A673 (cell line): ENCODE results near the gene SNX27. TPM values are rescaled to one million over a fixed set of nuclear protein-coding genes. Genes with fewer than 3 reads are reported as not detected.
A peak's percentile ranks its signal among the peaks of the same experiment; 100 is the strongest.

Source experiments
- BruUV-seq: library from RNA; stranded (reverse); fragments of 400-500 nt; replicated peaks from 2 replicates; lab custom pipeline; 2021; lab: Mats Ljungman, UMichigan
- CTCF ChIA-PET: fragments of 300-600 bp; sonication (Branson Sonifier 250); formaldehyde crosslinking; loops from one replicate; lab custom pipeline; 2022; ENCODE audit warnings: antibody characterized with exemption; lab: Charles Lee
- POLR2A ChIA-PET: fragments of 300-600 bp; sonication (Branson Sonifier 250); formaldehyde crosslinking; loops from one replicate; lab custom pipeline; 2022; ENCODE audit warnings: antibody characterized with exemption; ENCODE audit not compliant: low non-redundant PET; lab: Charles Lee
- DNase-seq: peaks from one replicate; pipeline ENCODE4 v3.0.0-alpha.2; 2015; ENCODE audit warnings: low spot score
- H3K27ac ChIP-seq: fragments of 200-600 bp; sonication (generic); 2 replicates; pipeline ENCODE4 v1.5.1; 2016; ENCODE audit warnings: mixed run types, low read depth, mild to moderate bottlenecking, mixed read lengths, antibody characterized with exemption, low read length; ENCODE audit not compliant: poor library complexity, severe bottlenecking
- H3K27me3 ChIP-seq: fragments of 200-600 bp; sonication (generic); replicated peaks from 2 replicates; pipeline ENCODE4 v1.6.1; 2017; ENCODE audit warnings: mixed run types, low read depth, mild to moderate bottlenecking, mixed read lengths, antibody characterized with exemption, low read length; ENCODE audit not compliant: insufficient read depth, poor library complexity
- H3K36me3 ChIP-seq: fragments of 200-600 bp; sonication (generic); 2 replicates; pipeline ENCODE4 v1.6.1; 2016; ENCODE audit warnings: mixed run types, mild to moderate bottlenecking, mixed read lengths, antibody characterized with exemption, low read length; ENCODE audit not compliant: insufficient read depth, poor library complexity, severe bottlenecking
- H3K4me1 ChIP-seq: fragments of 200-600 bp; sonication (generic); 2 replicates; pipeline ENCODE4 v1.6.1; 2017; ENCODE audit warnings: mixed run types, mild to moderate bottlenecking, mixed read lengths, antibody characterized with exemption, low read length; ENCODE audit not compliant: insufficient read depth, poor library complexity, severe bottlenecking
- H3K4me3 ChIP-seq: fragments of 200-600 bp; sonication (generic); 2 replicates; pipeline ENCODE4 v1.5.1; 2016; ENCODE audit warnings: low read depth, mixed run types, mild to moderate bottlenecking, mixed read lengths, low read length; ENCODE audit not compliant: poor library complexity, severe bottlenecking
- H3K9me3 ChIP-seq: fragments of 200-600 bp; sonication (generic); 2 replicates; pipeline ENCODE4 v1.6.1; 2016; ENCODE audit warnings: mixed run types, low read depth, mild to moderate bottlenecking, mixed read lengths, antibody characterized with exemption, low read length; ENCODE audit not compliant: poor library complexity, severe bottlenecking
- CTCF ChIP-seq: fragments of 300-800, 200-600 bp; sonication (generic); conservative IDR thresholded peaks from 2 replicates; pipeline ENCODE4 v1.5.1; 2017; ENCODE audit warnings: low read depth, mild to moderate bottlenecking, antibody characterized with exemption, low read length, moderate library complexity, mixed read lengths
- EZH2 ChIP-seq: fragments of 200-600 bp; sonication (generic); IDR thresholded peaks from 2 replicates; pipeline ENCODE4 v1.6.1; 2017; ENCODE audit warnings: borderline replicate concordance, low read depth, mild to moderate bottlenecking, mixed read lengths, antibody characterized with exemption, low read length; ENCODE audit not compliant: poor library complexity, severe bottlenecking
- intact Hi-C: fragments of 100-400 bp; cut with micrococcal nuclease; formaldehyde crosslinking; loops from one replicate; pipeline ENCODE4 v1.10.0; 2022; ENCODE audit not compliant: unreplicated experiment
- total RNA-seq: library from RNA; stranded (reverse); gene quantifications from 2 replicates; pipeline ENCODE4 v1.2.3, GENCODE V29; 2021

The SNX27 gene
- total RNA-seq, 1 experiment from 2014 or later = 45.9 TPM

GRCh38 chr1:151689494-151689893 lies 77.6 kb downstream of the SNX27 start:
- peaks cover 16% of the 10 kb centered on the region for H3K36me3 ChIP-seq
- ChIA-PET CTCF (no interaction called here), POLR2A (no interaction called here)
- BruUV-seq = no TSS peak
- H3K27ac ChIP-seq = no peak overlapping the region
- no peaks in the 10 kb centered on the region for H3K4me1 ChIP-seq
- H3K9me3 ChIP-seq = no peaks in the 10 kb centered on the region
- no peak for TF ChIP-seq EZH2
- TF ChIP-seq CTCF = no peak
- intact Hi-C loops = no loop called here
- H3K4me3 ChIP-seq = no peak overlapping the region
- no peaks in the 10 kb centered on the region for H3K27me3 ChIP-seq
- no peak for DNase-seq

- POLR2A ChIA-PET = no interaction called here
- BruUV-seq = no TSS peak
- Histone ChIP-seq H3K9me3 (no peaks in the 10 kb centered on the region), H3K27ac (no peak overlapping the region), H3K4me3 (no peak overlapping the region), H3K27me3 (no peaks in the 10 kb centered on the region), H3K36me3 (peaks cover 21% of the 10 kb centered on the region), H3K4me1 (no peaks in the 10 kb centered on the region)
- CTCF ChIA-PET = no interaction called here
- intact Hi-C loops = no loop called here
- TF ChIP-seq CTCF = no peak
- no peak for DNase-seq
These were observed 80.4 kb downstream of the SNX27 start for GRCh38 chr1:151692226-151692625.

- Histone ChIP-seq H3K4me1 (no peaks in the 10 kb centered on the region), H3K9me3 (no peaks in the 10 kb centered on the region), H3K4me3 (no peak overlapping the region), H3K36me3 (peaks cover 26% of the 10 kb centered on the region), H3K27ac (no peak overlapping the region), H3K27me3 (no peaks in the 10 kb centered on the region)
- TF ChIP-seq CTCF (peak; percentile 67), EZH2 (no peak)
- no TSS peak for BruUV-seq
- intact Hi-C loops = no loop called here
- CTCF ChIA-PET = no interaction called here
- POLR2A ChIA-PET = no interaction called here
- peak; percentile 45 for DNase-seq
These were observed 81.3 kb downstream of the SNX27 start for GRCh38 chr1:151693057-151693651.
